Measurements from ENCODE around the gene NHEJ1.

- TF ChIP-seq CTCF (IDR thresholded peaks at IDR 0.05; ENCODE audit: low read length) (no peak), EZH2 (optimal IDR thresholded peaks at IDR 0.05; ENCODE audit: low read depth, low read length) (no peak)
Observed at GRCh38 chr2:219087361-219087760, 73.3 kb downstream of the NHEJ1 start.
